K562 (cell line): Measurements from ENCODE around the gene DHTKD1. TPM values are rescaled to one million over a fixed set of nuclear protein-coding genes. Genes with fewer than 3 reads are reported as not detected.

Experiments used
- EP300 ChIP-seq: IDR thresholded peaks from 2 replicates; pipeline ENCODE4 v1.6.1; 2012; ENCODE audit warnings: low read length, improper control_type of control experiment
- FOXA1 ChIP-seq: fragments of 450-650 bp; IDR thresholded peaks from 2 replicates; pipeline ENCODE4 v1.6.1; 2016; ENCODE audit warnings: mild to moderate bottlenecking, borderline replicate concordance
- MEF2A ChIP-seq: IDR thresholded peaks from 2 replicates; pipeline ENCODE4 v1.6.1; 2011; ENCODE audit warnings: low read depth, mild to moderate bottlenecking, low read length, moderate library complexity; ENCODE audit not compliant: control insufficient read depth
- SMARCE1 ChIP-seq: fragments of 450-650 bp; IDR thresholded peaks from 2 replicates; pipeline ENCODE4 v1.7.1; 2016; ENCODE audit warnings: mild to moderate bottlenecking
- polyA plus RNA-seq, 8 experiments: library from polyadenylated mRNA; depleted of rRNA in 4 of 8; stranded (reverse) in 5 of 8; unstranded in 3 of 8; fragments of >200 nt; fragmentation: Nextera tagmentation in 2 of 8; fragmentation: Illumina TruSeq in 1 of 8; extraction: Ambion mirVana in 2 of 8; extraction: Trizol in 1 of 8; gene quantifications; 2 replicates each; pipeline versions ENCODE4 v1.2.1 to v1.2.3, GENCODE V29; 2011 to 2014; ENCODE audit warnings: inconsistent platforms in 1 of 8, missing spikeins in 1 of 8
- total RNA-seq, 7 experiments: library from RNA; depleted of rRNA in 6 of 7; stranded (reverse); fragments of >200 nt in 6 of 7; fragmentation: Illumina TruSeq in 2 of 7; extraction: Trizol in 2 of 7; gene quantifications; 2 replicates each; pipeline versions ENCODE4 v1.2.1 to v1.2.3, GENCODE V29; 2011 to 2021; ENCODE audit warnings: low replicate concordance in 1 of 7
- TF ChIP-seq, protein P1 (sequence below): fragments of 450-650 bp; IDR thresholded peaks from 2 replicates; pipeline ENCODE4 v1.6.1; 2016; ENCODE audit warnings: mild to moderate bottlenecking, moderate library complexity
- TF ChIP-seq, protein P2 (sequence below): fragments of 450-650 bp; IDR thresholded peaks from 2 replicates; pipeline ENCODE4 v1.6.1; 2016; ENCODE audit warnings: antibody characterized with exemption
- TF ChIP-seq, protein P3 (sequence below), 2 experiments: fragments of 450-650 bp in 1 of 2; IDR thresholded peaks; 2 replicates each; pipeline ENCODE4 v1.6.1; 2011 to 2017; ENCODE audit warnings: low read depth in 2 of 2, antibody characterized with exemption in 1 of 2, borderline replicate concordance in 1 of 2, low read length in 1 of 2, mild to moderate bottlenecking in 1 of 2, mixed read lengths in 1 of 2; ENCODE audit not compliant: control insufficient read depth in 1 of 2
- TF ChIP-seq, protein P4 (sequence below): fragments of 250-450 bp; sonication (Bioruptor Pico); IDR thresholded peaks from 2 replicates; pipeline ENCODE4 v1.5.0; 2022; ENCODE audit warnings: mild to moderate bottlenecking

Gene DHTKD1
- total and polyA plus RNA-seq, 9 of the 15 experiments (the other 6 are each of a cell fraction or from before 2014, with no cell fraction given), result 3.1 to 19.7 (median 6.8) TPM

DNA sequence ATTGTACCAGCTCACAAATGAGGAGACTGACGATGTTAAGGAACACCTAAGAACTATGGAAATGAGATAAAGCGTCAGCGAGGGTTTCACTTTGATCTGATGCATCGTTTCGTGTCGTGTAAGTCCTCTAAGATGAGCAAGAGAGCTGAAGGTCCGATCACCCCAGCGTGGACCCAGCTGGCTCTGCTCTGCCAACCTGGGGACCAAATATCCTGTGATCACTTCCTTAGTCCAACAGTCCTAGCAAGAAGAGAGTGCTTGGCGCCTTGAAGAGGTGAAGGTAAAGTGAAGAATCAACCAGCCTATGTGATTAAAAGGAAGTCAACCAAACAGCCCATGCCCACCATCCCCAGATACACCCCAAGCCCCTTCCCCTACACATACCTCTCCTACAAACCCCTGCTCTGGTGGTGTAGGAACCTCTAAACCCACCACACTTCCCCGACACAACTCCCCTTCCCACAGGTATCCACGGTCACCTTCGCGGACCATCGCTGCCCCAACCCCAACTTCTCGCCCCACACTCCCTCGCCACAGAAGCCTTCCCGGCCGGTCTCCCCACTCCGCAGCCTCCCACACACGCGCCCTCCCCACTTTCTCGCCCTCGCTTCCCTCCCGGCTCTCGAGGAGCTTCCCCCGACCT, 26.9 kb upstream of the DHTKD1 start (continued):
- TF ChIP-seq, protein P1, sequence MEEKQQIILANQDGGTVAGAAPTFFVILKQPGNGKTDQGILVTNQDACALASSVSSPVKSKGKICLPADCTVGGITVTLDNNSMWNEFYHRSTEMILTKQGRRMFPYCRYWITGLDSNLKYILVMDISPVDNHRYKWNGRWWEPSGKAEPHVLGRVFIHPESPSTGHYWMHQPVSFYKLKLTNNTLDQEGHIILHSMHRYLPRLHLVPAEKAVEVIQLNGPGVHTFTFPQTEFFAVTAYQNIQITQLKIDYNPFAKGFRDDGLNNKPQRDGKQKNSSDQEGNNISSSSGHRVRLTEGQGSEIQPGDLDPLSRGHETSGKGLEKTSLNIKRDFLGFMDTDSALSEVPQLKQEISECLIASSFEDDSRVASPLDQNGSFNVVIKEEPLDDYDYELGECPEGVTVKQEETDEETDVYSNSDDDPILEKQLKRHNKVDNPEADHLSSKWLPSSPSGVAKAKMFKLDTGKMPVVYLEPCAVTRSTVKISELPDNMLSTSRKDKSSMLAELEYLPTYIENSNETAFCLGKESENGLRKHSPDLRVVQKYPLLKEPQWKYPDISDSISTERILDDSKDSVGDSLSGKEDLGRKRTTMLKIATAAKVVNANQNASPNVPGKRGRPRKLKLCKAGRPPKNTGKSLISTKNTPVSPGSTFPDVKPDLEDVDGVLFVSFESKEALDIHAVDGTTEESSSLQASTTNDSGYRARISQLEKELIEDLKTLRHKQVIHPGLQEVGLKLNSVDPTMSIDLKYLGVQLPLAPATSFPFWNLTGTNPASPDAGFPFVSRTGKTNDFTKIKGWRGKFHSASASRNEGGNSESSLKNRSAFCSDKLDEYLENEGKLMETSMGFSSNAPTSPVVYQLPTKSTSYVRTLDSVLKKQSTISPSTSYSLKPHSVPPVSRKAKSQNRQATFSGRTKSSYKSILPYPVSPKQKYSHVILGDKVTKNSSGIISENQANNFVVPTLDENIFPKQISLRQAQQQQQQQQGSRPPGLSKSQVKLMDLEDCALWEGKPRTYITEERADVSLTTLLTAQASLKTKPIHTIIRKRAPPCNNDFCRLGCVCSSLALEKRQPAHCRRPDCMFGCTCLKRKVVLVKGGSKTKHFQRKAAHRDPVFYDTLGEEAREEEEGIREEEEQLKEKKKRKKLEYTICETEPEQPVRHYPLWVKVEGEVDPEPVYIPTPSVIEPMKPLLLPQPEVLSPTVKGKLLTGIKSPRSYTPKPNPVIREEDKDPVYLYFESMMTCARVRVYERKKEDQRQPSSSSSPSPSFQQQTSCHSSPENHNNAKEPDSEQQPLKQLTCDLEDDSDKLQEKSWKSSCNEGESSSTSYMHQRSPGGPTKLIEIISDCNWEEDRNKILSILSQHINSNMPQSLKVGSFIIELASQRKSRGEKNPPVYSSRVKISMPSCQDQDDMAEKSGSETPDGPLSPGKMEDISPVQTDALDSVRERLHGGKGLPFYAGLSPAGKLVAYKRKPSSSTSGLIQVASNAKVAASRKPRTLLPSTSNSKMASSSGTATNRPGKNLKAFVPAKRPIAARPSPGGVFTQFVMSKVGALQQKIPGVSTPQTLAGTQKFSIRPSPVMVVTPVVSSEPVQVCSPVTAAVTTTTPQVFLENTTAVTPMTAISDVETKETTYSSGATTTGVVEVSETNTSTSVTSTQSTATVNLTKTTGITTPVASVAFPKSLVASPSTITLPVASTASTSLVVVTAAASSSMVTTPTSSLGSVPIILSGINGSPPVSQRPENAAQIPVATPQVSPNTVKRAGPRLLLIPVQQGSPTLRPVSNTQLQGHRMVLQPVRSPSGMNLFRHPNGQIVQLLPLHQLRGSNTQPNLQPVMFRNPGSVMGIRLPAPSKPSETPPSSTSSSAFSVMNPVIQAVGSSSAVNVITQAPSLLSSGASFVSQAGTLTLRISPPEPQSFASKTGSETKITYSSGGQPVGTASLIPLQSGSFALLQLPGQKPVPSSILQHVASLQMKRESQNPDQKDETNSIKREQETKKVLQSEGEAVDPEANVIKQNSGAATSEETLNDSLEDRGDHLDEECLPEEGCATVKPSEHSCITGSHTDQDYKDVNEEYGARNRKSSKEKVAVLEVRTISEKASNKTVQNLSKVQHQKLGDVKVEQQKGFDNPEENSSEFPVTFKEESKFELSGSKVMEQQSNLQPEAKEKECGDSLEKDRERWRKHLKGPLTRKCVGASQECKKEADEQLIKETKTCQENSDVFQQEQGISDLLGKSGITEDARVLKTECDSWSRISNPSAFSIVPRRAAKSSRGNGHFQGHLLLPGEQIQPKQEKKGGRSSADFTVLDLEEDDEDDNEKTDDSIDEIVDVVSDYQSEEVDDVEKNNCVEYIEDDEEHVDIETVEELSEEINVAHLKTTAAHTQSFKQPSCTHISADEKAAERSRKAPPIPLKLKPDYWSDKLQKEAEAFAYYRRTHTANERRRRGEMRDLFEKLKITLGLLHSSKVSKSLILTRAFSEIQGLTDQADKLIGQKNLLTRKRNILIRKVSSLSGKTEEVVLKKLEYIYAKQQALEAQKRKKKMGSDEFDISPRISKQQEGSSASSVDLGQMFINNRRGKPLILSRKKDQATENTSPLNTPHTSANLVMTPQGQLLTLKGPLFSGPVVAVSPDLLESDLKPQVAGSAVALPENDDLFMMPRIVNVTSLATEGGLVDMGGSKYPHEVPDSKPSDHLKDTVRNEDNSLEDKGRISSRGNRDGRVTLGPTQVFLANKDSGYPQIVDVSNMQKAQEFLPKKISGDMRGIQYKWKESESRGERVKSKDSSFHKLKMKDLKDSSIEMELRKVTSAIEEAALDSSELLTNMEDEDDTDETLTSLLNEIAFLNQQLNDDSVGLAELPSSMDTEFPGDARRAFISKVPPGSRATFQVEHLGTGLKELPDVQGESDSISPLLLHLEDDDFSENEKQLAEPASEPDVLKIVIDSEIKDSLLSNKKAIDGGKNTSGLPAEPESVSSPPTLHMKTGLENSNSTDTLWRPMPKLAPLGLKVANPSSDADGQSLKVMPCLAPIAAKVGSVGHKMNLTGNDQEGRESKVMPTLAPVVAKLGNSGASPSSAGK, result no peak
- TF ChIP-seq, protein P2, sequence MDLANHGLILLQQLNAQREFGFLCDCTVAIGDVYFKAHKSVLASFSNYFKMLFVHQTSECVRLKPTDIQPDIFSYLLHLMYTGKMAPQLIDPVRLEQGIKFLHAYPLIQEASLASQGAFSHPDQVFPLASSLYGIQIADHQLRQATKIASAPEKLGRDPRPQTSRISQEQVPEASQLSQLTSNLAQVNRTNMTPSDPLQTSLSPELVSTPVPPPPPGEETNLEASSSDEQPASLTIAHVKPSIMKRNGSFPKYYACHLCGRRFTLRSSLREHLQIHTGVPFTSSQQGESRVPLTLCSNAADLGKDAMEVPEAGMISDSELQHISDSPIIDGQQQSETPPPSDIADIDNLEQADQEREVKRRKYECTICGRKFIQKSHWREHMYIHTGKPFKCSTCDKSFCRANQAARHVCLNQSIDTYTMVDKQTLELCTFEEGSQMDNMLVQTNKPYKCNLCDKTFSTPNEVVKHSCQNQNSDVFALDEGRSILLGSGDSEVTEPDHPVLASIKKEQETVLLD, result no peak
- TF ChIP-seq, protein P3, sequence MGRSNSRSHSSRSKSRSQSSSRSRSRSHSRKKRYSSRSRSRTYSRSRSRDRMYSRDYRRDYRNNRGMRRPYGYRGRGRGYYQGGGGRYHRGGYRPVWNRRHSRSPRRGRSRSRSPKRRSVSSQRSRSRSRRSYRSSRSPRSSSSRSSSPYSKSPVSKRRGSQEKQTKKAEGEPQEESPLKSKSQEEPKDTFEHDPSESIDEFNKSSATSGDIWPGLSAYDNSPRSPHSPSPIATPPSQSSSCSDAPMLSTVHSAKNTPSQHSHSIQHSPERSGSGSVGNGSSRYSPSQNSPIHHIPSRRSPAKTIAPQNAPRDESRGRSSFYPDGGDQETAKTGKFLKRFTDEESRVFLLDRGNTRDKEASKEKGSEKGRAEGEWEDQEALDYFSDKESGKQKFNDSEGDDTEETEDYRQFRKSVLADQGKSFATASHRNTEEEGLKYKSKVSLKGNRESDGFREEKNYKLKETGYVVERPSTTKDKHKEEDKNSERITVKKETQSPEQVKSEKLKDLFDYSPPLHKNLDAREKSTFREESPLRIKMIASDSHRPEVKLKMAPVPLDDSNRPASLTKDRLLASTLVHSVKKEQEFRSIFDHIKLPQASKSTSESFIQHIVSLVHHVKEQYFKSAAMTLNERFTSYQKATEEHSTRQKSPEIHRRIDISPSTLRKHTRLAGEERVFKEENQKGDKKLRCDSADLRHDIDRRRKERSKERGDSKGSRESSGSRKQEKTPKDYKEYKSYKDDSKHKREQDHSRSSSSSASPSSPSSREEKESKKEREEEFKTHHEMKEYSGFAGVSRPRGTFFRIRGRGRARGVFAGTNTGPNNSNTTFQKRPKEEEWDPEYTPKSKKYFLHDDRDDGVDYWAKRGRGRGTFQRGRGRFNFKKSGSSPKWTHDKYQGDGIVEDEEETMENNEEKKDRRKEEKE (IDR thresholded peaks at IDR 0.05; ENCODE audit: borderline replicate concordance in 1 of 2, control insufficient read depth in 1 of 2, low read depth in 2 of 2, low read length in 1 of 2), result no peak
- TF ChIP-seq, protein P4, sequence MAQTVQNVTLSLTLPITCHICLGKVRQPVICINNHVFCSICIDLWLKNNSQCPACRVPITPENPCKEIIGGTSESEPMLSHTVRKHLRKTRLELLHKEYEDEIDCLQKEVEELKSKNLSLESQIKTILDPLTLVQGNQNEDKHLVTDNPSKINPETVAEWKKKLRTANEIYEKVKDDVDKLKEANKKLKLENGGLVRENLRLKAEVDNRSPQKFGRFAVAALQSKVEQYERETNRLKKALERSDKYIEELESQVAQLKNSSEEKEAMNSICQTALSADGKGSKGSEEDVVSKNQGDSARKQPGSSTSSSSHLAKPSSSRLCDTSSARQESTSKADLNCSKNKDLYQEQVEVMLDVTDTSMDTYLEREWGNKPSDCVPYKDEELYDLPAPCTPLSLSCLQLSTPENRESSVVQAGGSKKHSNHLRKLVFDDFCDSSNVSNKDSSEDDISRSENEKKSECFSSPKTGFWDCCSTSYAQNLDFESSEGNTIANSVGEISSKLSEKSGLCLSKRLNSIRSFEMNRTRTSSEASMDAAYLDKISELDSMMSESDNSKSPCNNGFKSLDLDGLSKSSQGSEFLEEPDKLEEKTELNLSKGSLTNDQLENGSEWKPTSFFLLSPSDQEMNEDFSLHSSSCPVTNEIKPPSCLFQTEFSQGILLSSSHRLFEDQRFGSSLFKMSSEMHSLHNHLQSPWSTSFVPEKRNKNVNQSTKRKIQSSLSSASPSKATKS (CRISPR knock-in tag), result no peak
- no peak for TF ChIP-seq MEF2A
- no peak for TF ChIP-seq FOXA1
- peak; percentile 32; the same call in 1 of the 2 replicates for TF ChIP-seq SMARCE1
- no peak for TF ChIP-seq EP300
